SU-DHL-6 (cell line): Measurements from ENCODE around the gene NUDT16L1.

Source experiments
- H2AFZ ChIP-seq: fragments of 200-600 bp; sonication (generic); 2 replicates; pipeline ENCODE4 v1.6.1; 2014; ENCODE audit warnings: low read depth, mild to moderate bottlenecking, moderate library complexity, mixed read lengths, antibody characterized with exemption, low read length; ENCODE audit not compliant: severe bottlenecking
- H3F3A ChIP-seq: fragments of 200-600 bp; shearing (Covaris generic); 2 replicates; pipeline ENCODE4 v1.6.0; 2016; ENCODE audit warnings: antibody characterized with exemption, mild to moderate bottlenecking; ENCODE audit not compliant: insufficient read depth
- H3K27ac ChIP-seq: fragments of 200-600 bp; sonication (generic); 2 replicates; pipeline ENCODE4 v1.5.1; 2016; ENCODE audit warnings: low read depth, mild to moderate bottlenecking, low read length, moderate library complexity, mixed read lengths
- H3K27me3 ChIP-seq: fragments of 200-600 bp; sonication (generic), shearing (Covaris generic); 2 replicates; pipeline ENCODE4 v1.6.0; 2014; ENCODE audit warnings: mild to moderate bottlenecking, low read length
- H3K36me3 ChIP-seq: fragments of 200-600 bp; sonication (generic); 2 replicates; pipeline ENCODE4 v1.6.1; 2014; ENCODE audit warnings: mild to moderate bottlenecking, low read length, mixed read lengths
- H3K4me2 ChIP-seq: fragments of 300-600, 200-600 bp; shearing (Covaris generic), sonication (generic); 2 replicates; pipeline ENCODE4 v1.6.0; 2014; ENCODE audit warnings: low read length, low read depth, mild to moderate bottlenecking; ENCODE audit not compliant: poor library complexity, severe bottlenecking
- H3K4me3 ChIP-seq: fragments of 200-600 bp; sonication (generic); 2 replicates; pipeline ENCODE4 v1.5.1; 2014; ENCODE audit warnings: antibody characterized with exemption, low read length, mild to moderate bottlenecking, mixed read lengths; ENCODE audit not compliant: insufficient read depth, poor library complexity, severe bottlenecking
- H3K79me2 ChIP-seq: fragments of 200-600 bp; sonication (generic); 2 replicates; pipeline ENCODE4 v1.6.1; 2014; ENCODE audit warnings: mild to moderate bottlenecking, low read length, moderate library complexity; ENCODE audit not compliant: insufficient read depth
- H3K9ac ChIP-seq: fragments of 200-600 bp; sonication (generic); 2 replicates; pipeline ENCODE4 v1.7.0; 2014; ENCODE audit warnings: mild to moderate bottlenecking, low read length
- H3K9me2 ChIP-seq: fragments of 200-600 bp; sonication (generic); replicated peaks from 2 replicates; pipeline ENCODE4 v1.6.1; 2014; ENCODE audit warnings: low read length; ENCODE audit not compliant: insufficient read depth
- H3K9me3 ChIP-seq: fragments of 200-600 bp; sonication (generic); 2 replicates; pipeline ENCODE4 v1.6.1; 2014; ENCODE audit warnings: low read length, mixed read lengths; ENCODE audit not compliant: insufficient read depth
- H4K20me1 ChIP-seq: fragments of 200-600 bp; sonication (generic); 2 replicates; pipeline ENCODE4 v1.6.1; 2014; ENCODE audit warnings: low read depth, mild to moderate bottlenecking, antibody characterized with exemption, low read length, moderate library complexity, mixed read lengths
- EZH2phosphoT487 ChIP-seq: fragments of 200-600 bp; sonication (generic), shearing (Covaris generic); conservative IDR thresholded peaks from 2 replicates; pipeline ENCODE4 v1.6.1; 2018; ENCODE audit warnings: mild to moderate bottlenecking, antibody characterized with exemption, low read length, moderate library complexity, mixed read lengths
- TF ChIP-seq, protein P1 (sequence below): fragments of 200-600 bp; sonication (generic); IDR thresholded peaks from one replicate; pipeline ENCODE4 v1.5.1; 2017; ENCODE audit warnings: antibody characterized with exemption, mild to moderate bottlenecking, low read length, moderate library complexity; ENCODE audit not compliant: insufficient read depth, poor library complexity, severe bottlenecking

The NUDT16L1 gene

DNA sequence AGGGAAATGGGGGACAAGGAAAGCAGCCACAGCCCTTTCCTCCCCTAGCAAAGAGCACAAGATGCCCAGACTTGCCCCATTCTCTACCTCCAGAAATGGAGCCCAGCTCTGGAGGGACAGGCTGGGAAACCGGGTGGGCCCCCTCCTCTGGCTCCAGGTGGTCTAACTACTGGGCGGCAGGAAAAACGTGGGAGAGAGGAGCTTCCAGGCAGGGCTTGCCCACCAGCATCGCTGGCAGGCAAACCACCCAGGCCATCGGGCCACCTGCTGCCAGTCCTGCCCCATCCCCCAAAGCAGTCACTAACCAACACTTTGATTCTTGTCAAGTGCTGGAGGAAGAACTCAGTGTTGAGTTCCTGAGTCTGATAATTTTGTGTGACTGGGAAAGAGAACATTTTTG is 25.1 kb downstream of the NUDT16L1 start:
- Histone ChIP-seq H3K4me2 (no peak overlapping the region), H3K79me2 (no peaks in the 10 kb centered on the region), H3K27ac (no peak overlapping the region), H3K4me3 (no peak overlapping the region), H4K20me1 (no peaks in the 10 kb centered on the region), H2AFZ (no peak overlapping the region), H3K27me3 (no peaks in the 10 kb centered on the region), H3K9me2 (no peaks in the 10 kb centered on the region), H3K36me3 (no peaks in the 10 kb centered on the region), H3K9ac (no peak overlapping the region), H3K9me3 (no peaks in the 10 kb centered on the region), H3F3A (no peaks in the 10 kb centered on the region)
- TF ChIP-seq, protein P1, sequence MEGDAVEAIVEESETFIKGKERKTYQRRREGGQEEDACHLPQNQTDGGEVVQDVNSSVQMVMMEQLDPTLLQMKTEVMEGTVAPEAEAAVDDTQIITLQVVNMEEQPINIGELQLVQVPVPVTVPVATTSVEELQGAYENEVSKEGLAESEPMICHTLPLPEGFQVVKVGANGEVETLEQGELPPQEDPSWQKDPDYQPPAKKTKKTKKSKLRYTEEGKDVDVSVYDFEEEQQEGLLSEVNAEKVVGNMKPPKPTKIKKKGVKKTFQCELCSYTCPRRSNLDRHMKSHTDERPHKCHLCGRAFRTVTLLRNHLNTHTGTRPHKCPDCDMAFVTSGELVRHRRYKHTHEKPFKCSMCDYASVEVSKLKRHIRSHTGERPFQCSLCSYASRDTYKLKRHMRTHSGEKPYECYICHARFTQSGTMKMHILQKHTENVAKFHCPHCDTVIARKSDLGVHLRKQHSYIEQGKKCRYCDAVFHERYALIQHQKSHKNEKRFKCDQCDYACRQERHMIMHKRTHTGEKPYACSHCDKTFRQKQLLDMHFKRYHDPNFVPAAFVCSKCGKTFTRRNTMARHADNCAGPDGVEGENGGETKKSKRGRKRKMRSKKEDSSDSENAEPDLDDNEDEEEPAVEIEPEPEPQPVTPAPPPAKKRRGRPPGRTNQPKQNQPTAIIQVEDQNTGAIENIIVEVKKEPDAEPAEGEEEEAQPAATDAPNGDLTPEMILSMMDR, result no peak
- no peak for TF ChIP-seq EZH2phosphoT487

DNA sequence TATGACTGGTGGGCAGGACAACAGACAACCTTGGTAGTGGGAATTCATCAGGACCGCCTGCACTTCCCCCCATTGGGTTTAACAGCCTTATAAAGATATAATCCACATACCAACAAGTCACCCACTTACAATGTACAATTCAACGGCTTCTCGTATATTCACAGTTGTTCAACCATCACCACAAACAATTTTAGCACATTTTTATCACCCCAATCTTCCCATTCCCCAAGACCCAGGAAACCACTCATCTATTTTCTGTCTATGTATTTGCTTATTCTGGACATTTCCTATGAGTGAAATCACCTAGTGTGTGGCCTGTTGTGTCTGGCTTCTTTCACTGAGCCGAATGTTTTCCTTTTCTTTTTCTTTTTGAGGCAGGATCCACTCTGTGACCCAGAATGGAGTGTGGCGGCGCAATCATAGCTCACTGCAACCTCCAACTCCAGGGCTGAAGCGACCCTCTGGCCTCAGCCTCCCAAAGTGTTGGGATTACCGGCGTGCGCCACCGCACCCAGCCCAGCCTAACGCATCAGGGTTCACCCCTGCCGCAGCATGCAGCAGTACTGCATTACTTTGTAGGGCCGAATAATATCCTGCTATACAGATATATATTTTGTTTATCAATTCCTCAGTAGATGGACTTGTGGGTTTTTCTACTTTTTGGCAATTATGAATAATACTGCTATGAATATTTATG is 29.9 kb downstream of the NUDT16L1 start:
- no peaks in the 10 kb centered on the region for H3F3A ChIP-seq
- H3K4me3 ChIP-seq, result no peak overlapping the region
- H4K20me1 ChIP-seq, result no peaks in the 10 kb centered on the region
- H3K4me2 ChIP-seq, result no peak overlapping the region
- no peaks in the 10 kb centered on the region for H3K79me2 ChIP-seq
- TF ChIP-seq, protein P1, result no peak
- TF ChIP-seq EZH2phosphoT487, result no peak
- no peaks in the 10 kb centered on the region for H3K9me3 ChIP-seq
- no peak overlapping the region for H2AFZ ChIP-seq
- no peaks in the 10 kb centered on the region for H3K27me3 ChIP-seq
- H3K9me2 ChIP-seq, result no peaks in the 10 kb centered on the region
- no peak overlapping the region for H3K9ac ChIP-seq
- H3K27ac ChIP-seq, result no peak overlapping the region
- no peaks in the 10 kb centered on the region for H3K36me3 ChIP-seq

DNA sequence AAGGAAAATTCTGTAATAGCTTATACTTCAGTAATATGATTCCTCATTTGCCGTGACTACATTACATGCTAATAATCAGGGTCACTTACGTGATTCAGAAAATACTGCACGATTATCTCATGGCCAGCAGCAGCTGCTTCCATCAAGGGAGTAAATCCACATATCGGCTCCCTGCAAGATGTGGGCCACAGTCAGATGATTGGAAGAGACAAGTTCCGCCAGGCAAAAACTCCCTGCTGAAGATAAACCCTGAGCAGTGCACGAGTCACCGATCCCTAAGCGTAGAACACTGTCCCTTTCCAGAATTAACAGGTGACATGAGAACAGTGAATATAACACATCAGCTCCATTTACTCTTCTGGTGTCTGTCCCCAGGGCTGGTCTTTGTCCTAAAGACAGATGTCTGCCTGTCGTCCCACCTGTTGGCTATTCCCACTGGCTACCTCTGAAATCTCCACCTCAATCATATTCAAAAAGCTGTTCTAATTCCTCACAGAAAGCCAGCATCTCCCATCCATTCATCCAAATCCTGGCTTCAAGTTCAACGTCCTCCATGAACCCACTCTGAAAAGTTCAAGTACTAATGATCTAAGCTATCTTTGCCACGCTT is 31.4 kb downstream of the NUDT16L1 start:
- H3K9me2 ChIP-seq, result no peaks in the 10 kb centered on the region
- no peak overlapping the region for H2AFZ ChIP-seq
- no peaks in the 10 kb centered on the region for H3K36me3 ChIP-seq
- no peaks in the 10 kb centered on the region for H3K27me3 ChIP-seq
- H3K4me2 ChIP-seq, result no peak overlapping the region
- no peaks in the 10 kb centered on the region for H3K79me2 ChIP-seq
- no peak overlapping the region for H3K9ac ChIP-seq
- no peak overlapping the region for H3K4me3 ChIP-seq
- no peak overlapping the region for H3K27ac ChIP-seq
- no peaks in the 10 kb centered on the region for H4K20me1 ChIP-seq
- H3F3A ChIP-seq, result no peaks in the 10 kb centered on the region
- TF ChIP-seq, protein P1, result no peak
- TF ChIP-seq EZH2phosphoT487, result no peak
- H3K9me3 ChIP-seq, result no peaks in the 10 kb centered on the region
